HepG2 (cell line): Measurements from ENCODE around the gene ZNF547. TPM values are rescaled to one million over a fixed set of nuclear protein-coding genes. Genes with fewer than 3 reads are reported as not detected.
A peak's percentile ranks its signal among the peaks of the same experiment; 100 is the strongest.

ENCODE experiments used
- ARID5B ChIP-seq: IDR thresholded peaks from 2 replicates; pipeline ENCODE4 v1.4.0; 2020; ENCODE audit warnings: mild to moderate bottlenecking, missing genetic modification reagents
- ATF2 ChIP-seq: sonication (generic); formaldehyde crosslinking; IDR thresholded peaks from 2 replicates; pipeline ENCODE4 v1.4.0; 2020; ENCODE audit warnings: missing genetic modification reagents
- BHLHE40 ChIP-seq: IDR thresholded peaks from 2 replicates; pipeline ENCODE4 v1.6.1; 2011; ENCODE audit warnings: low read length, improper control_type of control experiment
- MED13 ChIP-seq: sonication (generic); formaldehyde crosslinking; IDR thresholded peaks from 2 replicates; pipeline ENCODE4 v1.5.0; 2020; ENCODE audit warnings: missing genetic modification reagents
- MED8 ChIP-seq: sonication (generic); formaldehyde crosslinking; IDR thresholded peaks from 2 replicates; pipeline ENCODE4 v1.8.1; 2023; ENCODE audit warnings: mild to moderate bottlenecking, missing genetic modification reagents; ENCODE audit not compliant: insufficient replicate concordance
- MXI1 ChIP-seq: IDR thresholded peaks from 3 replicates; pipeline ENCODE4 v1.6.1; 2012; ENCODE audit warnings: low read depth, low read length, inconsistent platforms, borderline replicate concordance
- MZF1 ChIP-seq: sonication (generic); formaldehyde crosslinking; IDR thresholded peaks from 2 replicates; pipeline ENCODE4 v1.8.1; 2023; ENCODE audit warnings: mild to moderate bottlenecking, missing genetic modification reagents, borderline replicate concordance
- NR1H2 ChIP-seq: sonication (generic); formaldehyde crosslinking; IDR thresholded peaks from 2 replicates; pipeline ENCODE4 v1.8.1; 2022; ENCODE audit warnings: low read depth, missing genetic modification reagents, borderline replicate concordance
- SMARCC2 ChIP-seq: fragments of 450-650 bp; IDR thresholded peaks from 2 replicates; pipeline ENCODE4 v1.6.1; 2017; ENCODE audit warnings: antibody characterized with exemption, mild to moderate bottlenecking
- TARDBP ChIP-seq: sonication (generic); formaldehyde crosslinking; IDR thresholded peaks from 2 replicates; pipeline ENCODE4 v1.8.0; 2022; ENCODE audit warnings: mild to moderate bottlenecking, missing genetic modification reagents
- THAP7 ChIP-seq: sonication (generic); formaldehyde crosslinking; IDR thresholded peaks from 2 replicates; pipeline ENCODE4 v1.8.1; 2023; ENCODE audit warnings: mild to moderate bottlenecking, missing genetic modification reagents
- ZBTB49 ChIP-seq: sonication (generic); formaldehyde crosslinking; IDR thresholded peaks from 2 replicates; pipeline ENCODE4 v1.4.0; 2020; ENCODE audit warnings: missing genetic modification reagents, borderline replicate concordance
- ZKSCAN8 ChIP-seq: IDR thresholded peaks from 2 replicates; pipeline ENCODE4 v1.6.1; 2016; ENCODE audit warnings: borderline replicate concordance, missing genetic modification reagents, missing compliant biosample characterization
- ZNF138 ChIP-seq: sonication (generic); formaldehyde crosslinking; IDR thresholded peaks from 2 replicates; pipeline ENCODE4 v1.5.0; 2020; ENCODE audit warnings: mild to moderate bottlenecking, low read depth, missing genetic modification reagents
- ZNF441 ChIP-seq: sonication (generic); formaldehyde crosslinking; IDR thresholded peaks from 2 replicates; pipeline ENCODE4 v1.7.0; 2021; ENCODE audit warnings: missing genetic modification reagents, borderline replicate concordance
- ZNF543 ChIP-seq: sonication (generic); formaldehyde crosslinking; IDR thresholded peaks from 2 replicates; pipeline ENCODE4 v1.4.0; 2020; ENCODE audit warnings: mild to moderate bottlenecking, missing genetic modification reagents
- ZNF574 ChIP-seq: sonication (generic); formaldehyde crosslinking; IDR thresholded peaks from 2 replicates; pipeline ENCODE4 v1.4.0; 2020; ENCODE audit warnings: missing genetic modification reagents
- ZNF792 ChIP-seq: IDR thresholded peaks from 2 replicates; pipeline ENCODE4 v1.6.1; 2016
- ZNF879 ChIP-seq: sonication (generic); formaldehyde crosslinking; IDR thresholded peaks from 2 replicates; pipeline ENCODE4 v1.8.1; 2023; ENCODE audit warnings: missing genetic modification reagents
- polyA plus RNA-seq, 8 experiments: library from polyadenylated mRNA; depleted of rRNA in 3 of 8; stranded (reverse) in 7 of 8; unstranded in 1 of 8; fragments of >200 nt; fragmentation: Illumina TruSeq in 4 of 8; extraction: Trizol in 4 of 8; gene quantifications; 2 replicates each; pipeline versions ENCODE4 v1.2.1 to v1.2.3, GENCODE V29; 2011 to 2016; ENCODE audit warnings: low read depth in 4 of 8, missing spikeins in 1 of 8, mixed read lengths in 1 of 8; ENCODE audit not compliant: insufficient read depth in 1 of 8
- total RNA-seq, 5 experiments: library from RNA; depleted of rRNA; stranded (reverse); fragments of >200 nt; fragmentation: Illumina TruSeq; extraction: Trizol; gene quantifications; 2 replicates each; pipeline ENCODE4 v1.2.3, GENCODE V29; 2016; ENCODE audit warnings: low read depth in 1 of 5

The ZNF547 gene
- total and polyA plus RNA-seq, 2 of the 13 experiments (the other 11 are each of a cell fraction or from before 2014, with no cell fraction given) = 2.0 to 2.6 TPM

GRCh38 chr19:57362997-57363687 lies at the start of gene ZNF547, which contains the start of gene TRAPPC2B (continued):
- TF ChIP-seq ARID5B (no peak; the same call in 1 of the 2 replicates), THAP7 (CRISPR knock-in tag) (no peak), ZKSCAN8 (CRISPR knock-in tag) (no peak), TARDBP (peak; percentile 60), BHLHE40 (peak; percentile 52), ZNF792 (CRISPR knock-in tag) (0 out of 2 replicates have a peak, but pooled peaks have one; percentile 44), ZNF543 (CRISPR knock-in tag) (no peak), ZNF574 (CRISPR knock-in tag) (peak; percentile 94), ZBTB49 (no peak), MED13 (CRISPR knock-in tag) (no peak), MXI1 (peak; percentile 79; the same call in 1 of the 3 replicates), ZNF441 (no peak; the same call in 1 of the 2 replicates), ATF2 (peak; percentile 98), NR1H2 (CRISPR knock-in tag) (no peak), MED8 (CRISPR knock-in tag) (no peak), MZF1 (no peak), ZNF138 (CRISPR knock-in tag) (peak; percentile 39; the same call in 1 of the 2 replicates), ZNF879 (CRISPR knock-in tag) (no peak), SMARCC2 (no peak)
